Smooth muscle cell (in vitro differentiated cells): ENCODE results near the gene LDLRAD3. TPM values are rescaled to one million over a fixed set of nuclear protein-coding genes. Genes with fewer than 3 reads are reported as not detected.

ENCODE experiments used
- DNase-seq: peaks from one replicate; lab custom pipeline; 2025; ENCODE audit not compliant: unreplicated experiment; lab: John Stamatoyannopoulos, UW
- H2AFZ ChIP-seq: fragments of 200-600 bp; sonication (generic); 2 replicates; pipeline ENCODE4 v1.6.0; 2016; ENCODE audit warnings: antibody characterized with exemption, low read depth, mild to moderate bottlenecking
- H3F3A ChIP-seq: fragments of 200-600 bp; sonication (generic); 2 replicates; pipeline ENCODE4 v1.6.0; 2017; ENCODE audit warnings: antibody characterized with exemption, low read depth
- H3K27ac ChIP-seq: fragments of 200-600 bp; sonication (generic); 2 replicates; pipeline ENCODE4 v1.5.1; 2016; ENCODE audit warnings: low read depth, mild to moderate bottlenecking
- H3K27me3 ChIP-seq: fragments of 200-600 bp; sonication (generic); 2 replicates; pipeline ENCODE4 v1.6.1; 2016; ENCODE audit warnings: low read depth, mild to moderate bottlenecking
- H3K36me3 ChIP-seq: fragments of 200-600 bp; sonication (generic); 2 replicates; pipeline ENCODE4 v1.5.1; 2016; ENCODE audit warnings: low read depth
- H3K4me1 ChIP-seq: fragments of 200-600 bp; sonication (generic); 2 replicates; pipeline ENCODE4 v1.5.1; 2016; ENCODE audit warnings: low read depth
- H3K4me2 ChIP-seq: fragments of 200-600 bp; sonication (generic); 2 replicates; pipeline ENCODE4 v1.6.0; 2016; ENCODE audit warnings: mild to moderate bottlenecking
- H3K4me3 ChIP-seq: fragments of 200-600 bp; sonication (generic); 2 replicates; pipeline ENCODE4 v1.5.1; 2016; ENCODE audit warnings: mild to moderate bottlenecking
- H3K79me2 ChIP-seq: fragments of 200-600 bp; sonication (generic); 2 replicates; pipeline ENCODE4 v1.6.0; 2016; ENCODE audit warnings: low read depth, mild to moderate bottlenecking
- H3K9ac ChIP-seq: fragments of 200-600 bp; sonication (generic); 2 replicates; pipeline ENCODE4 v1.6.0; 2016; ENCODE audit warnings: low read depth
- H3K9me3 ChIP-seq: fragments of 200-600 bp; sonication (generic); replicated peaks from 2 replicates; pipeline ENCODE4 v1.5.1; 2016; ENCODE audit warnings: low read depth
- H4K20me1 ChIP-seq: fragments of 200-600 bp; sonication (generic); 2 replicates; pipeline ENCODE4 v1.6.0; 2016; ENCODE audit warnings: low read depth
- WGBS: methylation state at CpG from one replicate; pipeline ENCODE4 v1.1.7; 2016; ENCODE audit warnings: low lambda C conversion rate; 5-methylcytosine and 5-hydroxymethylcytosine counted together
- polyA plus RNA-seq: library from polyadenylated mRNA; unstranded; fragments of >200 nt; fragmentation: Nextera tagmentation; extraction: Ambion mirVana; gene quantifications from 2 replicates; pipeline ENCODE4 v1.2.1, GENCODE V29; 2016
- total RNA-seq: library from RNA; depleted of rRNA; stranded (reverse); fragments of >200 nt; gene quantifications from 2 replicates; pipeline ENCODE4 v1.2.3, GENCODE V29; 2014
- TF ChIP-seq, protein P1 (sequence below): fragments of 200-600 bp; sonication (generic); IDR thresholded peaks from 2 replicates; pipeline ENCODE4 v1.5.1; 2017; ENCODE audit warnings: borderline replicate concordance, mild to moderate bottlenecking, antibody characterized with exemption; ENCODE audit not compliant: insufficient read depth, poor library complexity, severe bottlenecking

The LDLRAD3 gene
- total and polyA plus RNA-seq, 2 experiments from 2014 or later: 6.1 to 10.0 TPM

- Histone ChIP-seq H3K9ac (no peak overlapping the region), H3K4me2 (peak overlapping the region; percentile 36), H3F3A (no peaks in the 10 kb centered on the region), H3K9me3 (no peaks in the 10 kb centered on the region), H3K27me3 (no peaks in the 10 kb centered on the region), H3K4me3 (no peak overlapping the region), H3K4me1 (peaks cover 3% of the 10 kb centered on the region), H4K20me1 (peaks cover 57% of the 10 kb centered on the region), H3K36me3 (no peaks in the 10 kb centered on the region), H3K27ac (no peak overlapping the region), H2AFZ (no peak overlapping the region), H3K79me2 (peaks cover 7% of the 10 kb centered on the region)
- TF ChIP-seq, protein P1, sequence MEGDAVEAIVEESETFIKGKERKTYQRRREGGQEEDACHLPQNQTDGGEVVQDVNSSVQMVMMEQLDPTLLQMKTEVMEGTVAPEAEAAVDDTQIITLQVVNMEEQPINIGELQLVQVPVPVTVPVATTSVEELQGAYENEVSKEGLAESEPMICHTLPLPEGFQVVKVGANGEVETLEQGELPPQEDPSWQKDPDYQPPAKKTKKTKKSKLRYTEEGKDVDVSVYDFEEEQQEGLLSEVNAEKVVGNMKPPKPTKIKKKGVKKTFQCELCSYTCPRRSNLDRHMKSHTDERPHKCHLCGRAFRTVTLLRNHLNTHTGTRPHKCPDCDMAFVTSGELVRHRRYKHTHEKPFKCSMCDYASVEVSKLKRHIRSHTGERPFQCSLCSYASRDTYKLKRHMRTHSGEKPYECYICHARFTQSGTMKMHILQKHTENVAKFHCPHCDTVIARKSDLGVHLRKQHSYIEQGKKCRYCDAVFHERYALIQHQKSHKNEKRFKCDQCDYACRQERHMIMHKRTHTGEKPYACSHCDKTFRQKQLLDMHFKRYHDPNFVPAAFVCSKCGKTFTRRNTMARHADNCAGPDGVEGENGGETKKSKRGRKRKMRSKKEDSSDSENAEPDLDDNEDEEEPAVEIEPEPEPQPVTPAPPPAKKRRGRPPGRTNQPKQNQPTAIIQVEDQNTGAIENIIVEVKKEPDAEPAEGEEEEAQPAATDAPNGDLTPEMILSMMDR: no peak
- no peak for DNase-seq
- WGBS: 45% methylated on average over 10 of the region's 10 CpGs
Measured at GRCh38 chr11:35969089-35970042, 25.5 kb downstream of the LDLRAD3 start.

DNA sequence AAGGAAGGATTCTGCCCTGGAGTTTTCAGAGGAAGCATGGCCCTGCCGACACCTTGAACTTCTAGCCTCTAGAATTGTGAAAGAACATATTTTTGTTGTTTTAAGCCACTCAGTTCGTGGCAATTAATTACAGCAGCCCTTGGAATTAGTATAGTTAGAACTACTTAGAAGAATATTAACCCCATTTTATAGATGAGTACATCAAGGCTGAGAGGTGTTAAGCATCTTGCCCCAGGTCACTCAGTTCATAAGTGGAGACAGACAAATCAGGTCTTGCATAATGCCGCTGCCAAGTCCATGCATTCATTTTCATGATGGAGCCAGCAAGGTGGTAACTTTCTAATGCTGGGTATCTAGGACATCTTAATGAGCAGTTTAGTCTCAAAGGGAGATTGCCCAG is 26.6 kb downstream of the LDLRAD3 start:
- Histone ChIP-seq H3K4me3 (no peak overlapping the region), H4K20me1 (peaks cover 52% of the 10 kb centered on the region), H3K36me3 (no peaks in the 10 kb centered on the region), H3K9me3 (no peaks in the 10 kb centered on the region), H2AFZ (no peak overlapping the region), H3K4me2 (no peak overlapping the region), H3K4me1 (peaks cover 3% of the 10 kb centered on the region), H3F3A (no peaks in the 10 kb centered on the region), H3K27me3 (no peaks in the 10 kb centered on the region), H3K79me2 (peaks cover 7% of the 10 kb centered on the region), H3K9ac (no peak overlapping the region), H3K27ac (no peak overlapping the region)
- no peak for DNase-seq
- WGBS: 83% methylated on average over 3 of the region's 3 CpGs
- TF ChIP-seq, protein P1: no peak

DNA sequence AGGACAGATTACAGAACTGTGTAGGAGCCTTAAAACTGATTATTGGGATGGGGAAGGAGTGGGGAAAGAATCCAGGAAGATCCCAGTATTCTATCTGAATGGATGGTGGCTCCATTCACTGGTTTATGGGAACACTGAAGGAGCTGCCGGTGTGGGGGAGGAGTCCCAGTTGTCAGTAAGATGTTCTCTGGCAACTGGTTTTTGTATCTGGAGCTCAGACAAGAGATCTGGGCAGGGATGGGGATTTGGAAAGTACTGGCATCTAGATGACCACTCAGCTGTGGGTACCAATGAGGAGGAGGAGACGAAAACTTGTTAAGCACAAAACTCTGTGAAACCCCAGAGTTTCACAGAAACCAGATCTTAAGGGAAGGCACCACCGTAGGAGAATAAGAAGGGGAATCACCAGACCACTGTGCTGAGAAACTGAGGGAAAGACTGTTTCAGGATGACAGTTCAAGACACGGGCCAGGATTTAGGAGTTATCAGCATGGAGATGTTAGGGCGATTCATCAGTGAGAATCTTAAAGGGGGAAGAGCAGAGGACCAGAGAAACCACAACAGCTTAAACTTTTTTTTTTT is 28.1 kb downstream of the LDLRAD3 start:
- DNase-seq: no peak
- H3K4me3 ChIP-seq: no peak overlapping the region
- no peaks in the 10 kb centered on the region for H3K36me3 ChIP-seq
- H3K27ac ChIP-seq: no peak overlapping the region
- no peak overlapping the region for H3K4me2 ChIP-seq
- TF ChIP-seq, protein P1: no peak
- H4K20me1 ChIP-seq: peaks cover 46% of the 10 kb centered on the region
- H2AFZ ChIP-seq: no peak overlapping the region
- no peaks in the 10 kb centered on the region for H3K9me3 ChIP-seq
- H3K9ac ChIP-seq: no peak overlapping the region
- H3K4me1 ChIP-seq: peaks cover 3% of the 10 kb centered on the region
- no peaks in the 10 kb centered on the region for H3F3A ChIP-seq
- H3K27me3 ChIP-seq: no peaks in the 10 kb centered on the region
- H3K79me2 ChIP-seq: no peaks in the 10 kb centered on the region
- 59% methylated on average over 5 of the region's 5 CpGs for WGBS
